NB4 (cell line): ENCODE data around the gene CDIPT.

Experiments
- DNase-seq: peaks from one replicate; pipeline ENCODE4 v3.0.0; 2010; ENCODE audit warnings: low read depth
- H3K4me3 ChIP-seq: one replicate; pipeline ENCODE4 v1.5.1; 2011; ENCODE audit warnings: mild to moderate bottlenecking, low read depth, low read length, moderate library complexity
- CTCF ChIP-seq: IDR thresholded peaks from one replicate; pipeline ENCODE4 v1.5.1; 2012; ENCODE audit warnings: low read depth, low read length
- MAX ChIP-seq: IDR thresholded peaks from 2 replicates; pipeline ENCODE4 v1.6.1; 2011; ENCODE audit warnings: low read depth, low read length
- MYC ChIP-seq: IDR thresholded peaks from 2 replicates; pipeline ENCODE4 v1.6.1; 2011; ENCODE audit warnings: low read depth, low read length
- POLR2A ChIP-seq: IDR thresholded peaks from 2 replicates; pipeline ENCODE4 v1.6.1; 2011; ENCODE audit warnings: mild to moderate bottlenecking; ENCODE audit not compliant: insufficient read length; ENCODE audit errors: extremely low read depth

The CDIPT gene

GRCh38 chr16:29844575-29845331 is 18.3 kb downstream of the CDIPT start:
- TF ChIP-seq MYC = no peak
- no peak for TF ChIP-seq CTCF
- no peak for TF ChIP-seq MAX
- no peak for TF ChIP-seq POLR2A
- DNase-seq = no peak
- no peak overlapping the region for H3K4me3 ChIP-seq

GRCh38 chr16:29843931-29844330 is 19.1 kb downstream of the CDIPT start:
- no peak for TF ChIP-seq MAX
- no peak for TF ChIP-seq CTCF
- no peak for TF ChIP-seq POLR2A
- H3K4me3 ChIP-seq = no peak overlapping the region
- DNase-seq = no peak

- TF ChIP-seq POLR2A (no peak), CTCF (peak; percentile 14)
- no peak overlapping the region for H3K4me3 ChIP-seq
- DNase-seq = no peak
Observed at GRCh38 chr16:29842732-29843346, 20.2 kb downstream of the CDIPT start.

GRCh38 chr16:29841631-29842030 is 21.4 kb downstream of the CDIPT start:
- DNase-seq = no peak
- no peak for TF ChIP-seq MAX
- no peak for TF ChIP-seq POLR2A
- no peak for TF ChIP-seq MYC
- no peak for TF ChIP-seq CTCF
- no peak overlapping the region for H3K4me3 ChIP-seq

- TF ChIP-seq MAX = no peak
- TF ChIP-seq CTCF = no peak
- TF ChIP-seq MYC = no peak
- no peak for TF ChIP-seq POLR2A
- no peak overlapping the region for H3K4me3 ChIP-seq
- DNase-seq = no peak
Observed at GRCh38 chr16:29840240-29840639, 22.8 kb downstream of the CDIPT start.
